Pancreas (tissue), 10 donors: ENCODE results near the gene AIF1. TPM values are rescaled to one million over a fixed set of nuclear protein-coding genes. Genes with fewer than 3 reads are reported as not detected.

Experiments
- ATAC-seq, 4 donors: fragments of 200-7000 bp; cut with Tn5 transposase; one replicate each; pipeline versions ENCODE4 v1.8.0 to v1.9.1; 2020; ENCODE audit warnings: mild to moderate bottlenecking in 4 of 4, moderate library complexity in 4 of 4
- DNase-seq, 6 donors: peaks; one replicate each; pipeline ENCODE4 v3.0.0-alpha.2; 2020
- FAIRE-seq: peaks from 2 replicates; lab custom pipeline; 2012; peaks lifted over from hg19 to GRCh38; lab: Jason Lieb, UNC
- H3K27ac ChIP-seq, 4 donors: fragments of 200-600 bp; sonication (generic); 1 replicate in 3 of 4; 2 replicates in 1 of 4; pipeline versions ENCODE4 v1.5.0 to v1.8.0; 2020
- H3K27me3 ChIP-seq, 4 donors: fragments of 200-600 bp; one replicate each; pipeline ENCODE4 v1.8.0; 2021
- H3K36me3 ChIP-seq, 3 donors: fragments of 200-600 bp; sonication (generic) in 1 of 3; one replicate each; pipeline versions ENCODE4 v1.5.0 to v1.8.0; 2020 to 2021
- H3K4me1 ChIP-seq, 3 donors: fragments of 200-600 bp; one replicate each; pipeline ENCODE4 v1.8.0; 2021
- H3K4me3 ChIP-seq, 4 donors: fragments of 200-600 bp; sonication (generic) in 2 of 4; one replicate each; pipeline versions ENCODE4 v1.5.0 to v1.8.0; 2020 to 2021
- H3K9me3 ChIP-seq, 4 donors: fragments of 200-600 bp; one replicate each; pipeline ENCODE4 v1.8.0; 2021
- WGBS, 2 donors: extraction: QIAGEN DNeasy Blood & Tissue Kit; methylation state at CpG; one replicate each; pipeline ENCODE4 v1.1.7; 2013; 5-methylcytosine and 5-hydroxymethylcytosine counted together
- intact Hi-C, 3 donors: fragments of 100-400 bp; cut with DNase I; formaldehyde crosslinking; loops; one replicate each; pipeline versions ENCODE4 v1.11.1 to v1.14.2; 2022
- polyA plus RNA-seq, 2 donors: library from polyadenylated mRNA; stranded (reverse); fragments of 200-250 nt; gene quantifications; one replicate each; pipeline ENCODE4 v1.2.3, GENCODE V29; 2013
- total RNA-seq, 6 donors: library from RNA; stranded (reverse); fragmentation: NEBNext Ultra II Directional in 4 of 6; extraction: Animal tissue kit (Norgen Biotek cat#: 25700) in 4 of 6; gene quantifications; one replicate each; pipeline versions ENCODE4 v1.2.1 to v1.2.4, GENCODE V29; 2021 to 2023
- TF ChIP-seq, protein P1 (sequence below), 4 donors: fragments of 200-600 bp; sonication (generic) in 3 of 4; IDR thresholded peaks; one replicate each; pipeline versions ENCODE4 v1.5.0 to v1.8.0; 2021; ENCODE audit warnings: antibody characterized with exemption in 4 of 4
- donor health status: healthy with polysubstance abuse.
- donor health status: DM: no; HTN: no; CAD: no; lungs with moderate emphysema.
- donor health status: DM: no; HTN: no; CAD: no.
- donor health status: control.
- donor health status: control.
- donor health status: Bipolar disorder and iron deficiency.
- donor health status: DM: yes; HTN: yes; CAD: no.
- donor health status: DM: no; HTN: no; CAD: no.
- donor health status: DM: no; HTN: no; CAD: no.
- donor health status: DM: yes; HTN: yes; CAD: no.

AIF1 gene
- total and polyA plus RNA-seq, 8 donors, result 1.1 to 18.6 (median 11.8) TPM

DNA sequence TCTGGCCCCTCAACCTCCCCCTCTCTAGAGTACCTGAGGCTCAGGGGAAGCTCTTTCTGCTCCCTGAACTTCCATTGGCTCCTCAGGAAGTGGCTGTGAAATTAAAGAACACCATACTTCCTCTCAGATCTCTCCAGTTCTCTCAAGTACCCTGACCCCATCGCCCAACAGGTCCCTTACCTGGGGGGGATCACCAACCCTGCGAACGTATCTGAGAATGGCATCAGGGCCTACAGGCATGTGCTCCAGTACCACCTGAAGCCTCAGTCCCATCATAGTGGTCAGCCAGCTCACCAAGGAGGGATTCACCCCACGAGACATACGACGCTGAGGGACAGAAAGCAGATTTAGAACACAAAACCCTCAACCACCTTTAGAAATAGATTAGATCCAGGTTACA, 25.6 kb downstream of the AIF1 start:
- no peaks in the 10 kb centered on the region for H3K9me3 ChIP-seq
- H3K36me3 ChIP-seq, result peaks cover 16 to 94% (median 52%) of the 10 kb centered on the region in 3 donors
- no peak overlapping the region for H3K4me3 ChIP-seq
- intact Hi-C loops, result no loop called here
- DNase-seq, result no peak
- 90 to 98% methylated on average over 6 of the region's 6 CpGs for WGBS, 2 donors
- FAIRE-seq, result no peak
- TF ChIP-seq, protein P1, sequence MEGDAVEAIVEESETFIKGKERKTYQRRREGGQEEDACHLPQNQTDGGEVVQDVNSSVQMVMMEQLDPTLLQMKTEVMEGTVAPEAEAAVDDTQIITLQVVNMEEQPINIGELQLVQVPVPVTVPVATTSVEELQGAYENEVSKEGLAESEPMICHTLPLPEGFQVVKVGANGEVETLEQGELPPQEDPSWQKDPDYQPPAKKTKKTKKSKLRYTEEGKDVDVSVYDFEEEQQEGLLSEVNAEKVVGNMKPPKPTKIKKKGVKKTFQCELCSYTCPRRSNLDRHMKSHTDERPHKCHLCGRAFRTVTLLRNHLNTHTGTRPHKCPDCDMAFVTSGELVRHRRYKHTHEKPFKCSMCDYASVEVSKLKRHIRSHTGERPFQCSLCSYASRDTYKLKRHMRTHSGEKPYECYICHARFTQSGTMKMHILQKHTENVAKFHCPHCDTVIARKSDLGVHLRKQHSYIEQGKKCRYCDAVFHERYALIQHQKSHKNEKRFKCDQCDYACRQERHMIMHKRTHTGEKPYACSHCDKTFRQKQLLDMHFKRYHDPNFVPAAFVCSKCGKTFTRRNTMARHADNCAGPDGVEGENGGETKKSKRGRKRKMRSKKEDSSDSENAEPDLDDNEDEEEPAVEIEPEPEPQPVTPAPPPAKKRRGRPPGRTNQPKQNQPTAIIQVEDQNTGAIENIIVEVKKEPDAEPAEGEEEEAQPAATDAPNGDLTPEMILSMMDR (IDR thresholded peaks at IDR 0.05), result no peak
- no peaks in the 10 kb centered on the region for H3K4me1 ChIP-seq
- no peak overlapping the region for H3K27ac ChIP-seq
- no peak for ATAC-seq
- no peaks in the 10 kb centered on the region for H3K27me3 ChIP-seq

DNA sequence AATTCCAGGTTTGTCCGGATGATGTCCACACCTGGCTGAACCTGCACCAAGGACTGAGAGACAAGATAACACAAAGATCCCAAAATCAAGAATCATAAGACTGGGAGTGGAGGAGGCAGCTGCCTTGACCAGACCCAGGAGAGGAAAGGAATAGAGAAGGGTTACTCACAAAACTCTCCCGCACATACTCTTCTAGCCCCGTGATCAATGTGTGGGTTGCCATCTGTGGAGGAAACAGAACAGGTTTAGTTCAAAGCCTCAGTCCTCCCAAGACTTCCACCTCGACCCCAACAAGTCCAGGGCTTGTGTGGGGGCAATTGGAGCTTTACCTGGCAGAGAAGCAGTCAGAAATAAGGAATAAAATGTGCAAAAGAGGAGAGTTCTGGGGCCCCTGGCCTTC, 26.3 kb downstream of the AIF1 start:
- Histone ChIP-seq H3K4me1 (no peaks in the 10 kb centered on the region), H3K27me3 (no peaks in the 10 kb centered on the region), H3K4me3 (no peak overlapping the region), H3K27ac (no peak overlapping the region), H3K9me3 (no peaks in the 10 kb centered on the region), H3K36me3 (peaks cover 16 to 94% (median 45%) of the 10 kb centered on the region in 3 donors)
- TF ChIP-seq, protein P1 (IDR thresholded peaks at IDR 0.05), result no peak
- DNase-seq (no peak), ATAC-seq (no peak), FAIRE-seq (no peak)
- WGBS, 2 donors, result 86 to 87% methylated on average over 4 of the region's 4 CpGs
- intact Hi-C loops, result no loop called here

DNA sequence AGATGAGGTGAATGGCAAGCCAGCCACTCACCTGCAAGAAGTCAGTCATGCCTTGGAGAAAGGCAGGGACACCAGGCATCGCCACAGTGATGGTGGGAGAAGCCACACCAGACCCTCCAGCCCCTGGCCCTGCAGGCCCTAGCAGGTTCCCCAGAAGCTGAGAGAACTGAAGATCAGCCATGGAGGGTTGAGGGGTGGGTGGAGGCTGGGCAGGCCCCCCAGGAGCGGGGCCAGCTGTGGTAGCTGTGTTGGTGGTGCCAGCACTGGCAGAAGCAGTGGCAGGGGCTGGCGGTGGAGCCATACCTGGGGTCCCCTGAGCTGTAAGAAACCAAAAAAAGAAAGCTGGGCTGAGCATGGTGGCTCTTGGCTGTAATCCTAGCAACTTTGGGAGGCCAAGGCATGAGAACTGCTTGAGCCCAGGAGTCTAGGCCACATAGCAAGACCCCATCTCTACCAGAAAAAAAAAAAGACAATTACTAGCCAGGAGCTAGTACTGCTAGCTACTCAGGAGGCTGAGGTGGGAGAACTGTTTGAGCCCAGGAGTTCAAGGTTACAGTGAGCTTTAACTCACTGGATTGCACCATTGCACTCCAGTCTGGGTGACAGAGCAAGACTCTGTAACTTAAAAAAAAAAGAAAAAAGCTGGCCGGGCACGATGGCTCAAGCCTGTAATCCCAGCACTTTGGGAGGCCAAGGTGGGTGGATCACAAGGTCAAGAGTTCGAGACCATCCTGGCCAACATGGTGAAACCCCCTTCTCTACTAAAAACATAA, 27.9 kb downstream of the AIF1 start:
- TF ChIP-seq, protein P1 (IDR thresholded peaks at IDR 0.05), result no peak
- peak in 1 of 6 donors; percentile 40 for DNase-seq
- H3K4me3 ChIP-seq, result no peak overlapping the region
- no peaks in the 10 kb centered on the region for H3K4me1 ChIP-seq
- no peaks in the 10 kb centered on the region for H3K9me3 ChIP-seq
- intact Hi-C loops, result no loop called here
- ATAC-seq, result no peak
- WGBS, 2 donors, result 88 to 95% methylated on average over 5 to 6 of the region's 6 CpGs
- H3K27ac ChIP-seq, result no peak overlapping the region
- peaks cover 10 to 93% (median 44%) of the 10 kb centered on the region in 3 donors for H3K36me3 ChIP-seq
- no peaks in the 10 kb centered on the region for H3K27me3 ChIP-seq
- FAIRE-seq, result no peak

DNA sequence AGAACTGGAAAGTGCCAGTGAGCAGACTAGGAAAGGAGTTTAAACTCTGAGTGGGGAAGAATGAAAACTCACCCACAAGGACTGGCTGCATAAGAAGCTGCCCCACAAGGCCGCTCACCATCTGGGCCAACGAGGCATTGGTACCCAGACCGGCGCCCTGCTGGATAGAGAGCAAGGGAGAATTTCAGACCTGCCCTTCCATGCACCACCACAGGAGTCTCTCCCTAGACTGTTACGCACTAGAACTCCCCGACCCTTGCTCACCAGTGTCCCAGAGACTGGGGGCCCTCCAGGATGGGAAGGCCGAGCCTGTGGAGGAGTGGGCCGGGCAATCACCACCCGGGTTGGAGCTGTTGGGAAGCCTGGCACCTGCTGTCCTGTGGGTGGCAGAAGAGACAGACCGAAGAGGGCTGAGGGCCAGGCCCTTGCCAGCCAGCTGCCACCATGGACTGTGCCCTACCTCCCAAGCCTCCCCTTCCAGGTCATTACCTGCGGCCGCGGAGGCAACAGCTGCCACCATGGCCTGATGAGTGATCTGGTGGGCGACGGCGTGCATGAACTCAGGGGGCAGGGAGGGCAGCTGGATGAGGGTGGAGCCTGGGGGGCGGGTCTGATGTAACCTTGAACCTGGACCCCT, 28.9 kb downstream of the AIF1 start:
- intact Hi-C loops, result no loop called here
- Histone ChIP-seq H3K27ac (no peak overlapping the region), H3K9me3 (no peaks in the 10 kb centered on the region), H3K4me3 (no peak overlapping the region), H3K4me1 (no peaks in the 10 kb centered on the region), H3K36me3 (peaks cover 10 to 99% (median 49%) of the 10 kb centered on the region in 3 donors), H3K27me3 (no peaks in the 10 kb centered on the region)
- FAIRE-seq (no peak), DNase-seq (peak in 1 of 6 donors; percentile 72), ATAC-seq (peak in 3 of 4 donors; percentile 41 to 62 (median 62))
- TF ChIP-seq, protein P1 (IDR thresholded peaks at IDR 0.05), result no peak
- WGBS, 2 donors, result 84 to 87% methylated on average over 17 of the region's 17 CpGs
